HG03565 (cell line): ENCODE results near the gene GLIPR1L2.
"Not testable (repeated sequence)": the region's sequence is repeated elsewhere in the genome, so short reads cannot be mapped to it uniquely, and the experiment has no call there.

Experiments
- ATAC-seq: cut with Tn5 transposase; IDR thresholded peaks from one replicate; pipeline ENCODE4 v1.9.1; 2021; ENCODE audit warnings: mild to moderate bottlenecking, moderate library complexity; ENCODE audit not compliant: unreplicated experiment

The GLIPR1L2 gene

DNA sequence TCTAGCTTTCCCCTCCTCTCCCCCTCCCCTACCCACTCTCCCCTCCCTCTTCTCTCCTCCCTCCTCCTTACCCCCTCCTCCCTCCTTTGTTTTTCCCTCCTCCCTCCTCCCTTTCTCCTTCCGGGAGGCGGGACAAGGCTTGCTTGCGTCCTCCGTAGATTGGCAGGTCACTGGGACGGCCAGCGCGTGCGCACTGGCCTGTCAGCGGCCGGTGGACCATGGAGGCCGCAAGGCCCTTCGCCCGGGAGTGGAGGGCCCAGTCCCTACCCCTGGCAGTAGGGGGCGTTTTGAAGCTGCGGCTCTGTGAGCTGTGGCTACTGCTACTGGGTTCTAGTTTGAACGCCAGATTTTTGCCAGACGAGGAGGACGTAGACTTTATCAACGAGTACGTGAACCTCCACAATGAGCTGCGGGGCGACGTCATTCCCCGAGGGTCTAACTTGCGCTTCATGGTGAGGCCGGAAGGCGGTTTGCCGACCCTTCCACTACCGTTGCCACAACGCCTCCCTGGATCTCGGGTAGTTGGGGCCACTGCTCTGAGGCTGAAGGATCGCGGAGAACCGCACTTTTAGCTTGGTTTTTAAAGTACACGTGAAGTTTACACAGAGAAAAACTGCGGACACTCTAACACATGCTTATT lies at the start of gene GLIPR1L2:
TSS of gene GLIPR1L2 (plus strand) at position 191 of the 640 bp plus-strand sequence. CDS start at position 219, 28 bp downstream.
- peak; percentile 95 for ATAC-seq

DNA sequence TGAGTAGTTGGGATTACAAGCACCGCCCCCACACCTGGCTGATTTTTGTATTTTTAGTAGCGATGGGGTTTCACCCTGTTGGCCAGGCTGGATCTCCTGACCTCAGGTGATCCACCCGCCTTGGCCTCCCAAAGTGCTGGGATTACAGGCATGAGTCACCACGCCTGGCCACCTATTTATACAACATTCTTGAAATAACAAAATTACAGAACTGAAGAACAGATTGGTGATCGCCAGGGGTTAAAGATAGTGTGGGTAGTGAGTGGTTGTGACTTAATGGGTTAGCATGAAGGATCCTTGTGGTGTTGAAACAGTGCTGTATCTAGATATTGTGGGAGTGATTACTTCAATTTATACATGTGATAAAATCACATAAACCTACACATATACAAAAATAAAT lies 49.0 kb upstream of the GLIPR1L2 start:
- no peak for ATAC-seq

DNA sequence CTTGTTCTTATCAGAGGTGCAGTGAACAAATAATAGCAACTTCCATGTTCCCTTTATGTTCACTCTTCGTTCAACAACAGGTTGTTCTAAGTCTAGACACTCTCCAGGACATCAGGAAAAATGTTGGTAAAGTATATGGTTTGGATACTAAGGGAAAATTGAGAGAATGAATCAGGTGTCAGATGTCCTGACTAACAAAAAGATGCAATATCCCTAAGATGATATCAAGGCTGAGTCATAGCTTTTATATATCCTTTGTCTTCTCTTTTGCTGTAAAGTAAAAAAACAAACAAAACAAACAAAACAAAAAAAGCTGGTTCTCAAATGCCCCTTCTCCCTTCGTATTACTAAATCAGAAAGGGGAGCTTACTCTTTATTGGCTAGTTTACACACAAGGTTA lies 45.4 kb upstream of the GLIPR1L2 start:
- ATAC-seq: no peak

DNA sequence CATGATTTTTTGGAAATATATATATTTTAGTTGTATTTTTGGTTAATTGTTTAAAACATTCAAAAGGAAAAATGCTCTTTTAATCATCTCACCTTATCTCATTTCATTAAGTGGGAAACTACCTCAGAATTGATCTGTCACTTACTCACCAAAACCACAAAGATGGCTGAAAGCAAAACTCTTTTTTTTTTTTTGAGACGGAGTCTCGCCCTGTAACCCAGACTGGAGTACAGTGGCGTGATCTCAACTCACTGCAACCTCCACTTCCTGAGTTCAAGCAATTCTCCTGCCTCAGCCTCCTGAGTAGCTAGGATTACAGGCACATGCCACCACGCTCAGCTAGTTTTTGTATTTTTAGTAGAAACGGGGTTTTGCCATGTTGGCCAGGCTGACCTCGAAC lies 44.7 kb upstream of the GLIPR1L2 start:
- ATAC-seq: not testable (repeated sequence)

- ATAC-seq: no peak
Measured at GRCh38 chr12:75349946-75350345, 40.9 kb upstream of the GLIPR1L2 start.

DNA sequence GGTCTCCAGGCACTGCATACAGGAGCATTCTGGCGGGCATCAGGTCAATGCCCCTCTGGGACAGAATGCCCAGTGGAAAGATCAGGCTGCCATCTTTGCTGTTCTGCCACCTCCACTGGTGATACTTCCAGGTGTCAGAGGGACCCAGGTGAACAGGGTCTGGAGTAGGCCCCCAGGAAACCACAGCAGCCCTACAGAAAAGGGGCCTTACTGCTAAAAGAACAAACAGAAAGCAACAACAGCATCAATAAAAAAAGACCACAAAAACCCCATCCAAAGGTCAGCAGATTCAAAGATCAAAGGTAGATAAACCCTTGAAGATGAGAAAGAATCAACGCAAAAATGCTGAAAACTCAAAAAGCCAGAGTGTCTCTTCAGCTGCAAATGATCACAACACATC lies 40.5 kb upstream of the GLIPR1L2 start:
- no peak for ATAC-seq

GRCh38 chr12:75354011-75354410 lies 36.9 kb upstream of the GLIPR1L2 start:
- ATAC-seq: no peak

DNA sequence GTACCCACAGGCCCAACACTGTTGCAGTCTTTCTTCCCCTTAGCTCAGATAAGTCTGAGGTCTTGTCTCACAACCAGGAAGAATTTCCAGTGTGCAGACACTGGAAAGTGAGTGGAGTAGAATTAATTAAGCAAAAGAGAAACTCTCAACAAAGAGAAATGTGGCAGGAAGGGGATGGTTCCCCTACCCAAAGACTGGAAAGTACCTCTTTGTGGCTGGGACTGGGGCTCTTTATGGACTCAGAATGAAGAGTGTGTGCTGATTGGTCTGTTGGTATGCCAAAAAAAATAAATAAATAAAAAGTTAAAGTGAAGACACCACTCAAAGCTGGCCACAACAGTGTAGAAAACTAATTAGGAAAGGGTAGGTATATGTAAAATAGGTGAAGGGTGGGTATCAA lies 30.0 kb upstream of the GLIPR1L2 start:
- no peak for ATAC-seq

DNA sequence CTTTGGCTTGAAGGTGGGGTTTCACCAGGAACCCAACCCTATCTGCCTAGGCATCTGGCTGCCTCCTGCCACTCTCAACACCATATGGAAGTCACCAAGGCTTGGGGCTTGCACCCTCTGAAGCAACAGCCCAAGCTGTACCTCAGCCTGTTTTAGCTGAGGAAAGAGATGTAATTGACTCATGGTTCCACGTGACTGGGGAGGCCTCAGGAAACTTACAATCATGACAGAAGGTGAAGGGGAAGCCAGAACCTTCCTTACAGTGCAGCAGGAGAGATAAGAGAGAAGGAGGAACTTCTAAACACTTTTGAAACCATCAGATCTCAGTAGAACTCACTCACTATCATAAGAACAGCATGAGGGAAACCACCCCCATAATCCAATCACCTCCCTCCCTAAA lies 29.5 kb upstream of the GLIPR1L2 start:
- no peak for ATAC-seq

- no peak for ATAC-seq
Measured at GRCh38 chr12:75364919-75365318, 26.0 kb upstream of the GLIPR1L2 start.

DNA sequence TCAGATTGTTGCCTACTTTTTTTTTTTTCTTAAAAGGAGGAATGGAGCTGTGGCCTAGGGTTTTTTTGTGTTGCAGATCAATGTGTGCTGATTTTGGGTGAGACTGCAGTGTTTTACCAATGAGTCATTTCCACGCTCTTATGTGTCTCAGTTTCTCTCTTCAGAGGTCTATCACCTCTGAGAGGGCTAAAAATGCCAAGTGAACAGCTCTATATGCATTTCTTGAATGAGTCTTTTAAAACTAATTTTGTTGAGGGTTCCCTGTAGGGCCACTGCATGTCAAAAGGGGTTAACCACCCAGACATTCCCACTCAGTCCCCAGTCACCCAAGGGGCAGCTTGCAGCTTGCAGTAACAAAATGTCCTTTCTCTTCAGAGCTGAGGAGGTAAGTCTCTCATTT lies 24.3 kb upstream of the GLIPR1L2 start:
- ATAC-seq: peak; percentile 60

- ATAC-seq: no peak
Measured at GRCh38 chr12:75374971-75375370, 15.9 kb upstream of the GLIPR1L2 start.

GRCh38 chr12:75378354-75378753 lies 12.5 kb upstream of the GLIPR1L2 start:
- ATAC-seq: no peak

DNA sequence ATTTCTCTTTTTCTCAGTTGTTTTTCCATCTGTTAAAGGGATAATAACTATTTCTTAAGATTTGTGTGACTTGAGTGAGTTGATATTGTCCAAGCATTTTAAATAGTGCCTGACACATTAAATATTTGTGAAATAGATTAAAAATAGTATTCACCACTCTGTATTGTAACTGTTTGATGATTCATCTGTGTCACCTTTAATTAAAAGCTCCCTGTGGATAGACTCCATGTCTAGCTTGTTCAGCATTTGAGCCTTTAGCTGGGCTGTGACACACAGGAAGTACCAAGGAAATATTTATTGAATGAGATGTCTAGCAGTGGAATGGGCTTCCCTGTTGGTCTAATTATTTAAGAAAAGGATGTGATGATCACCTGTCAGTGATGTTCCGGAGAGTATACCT lies 1.8 kb upstream of the GLIPR1L2 start:
- ATAC-seq: no peak

DNA sequence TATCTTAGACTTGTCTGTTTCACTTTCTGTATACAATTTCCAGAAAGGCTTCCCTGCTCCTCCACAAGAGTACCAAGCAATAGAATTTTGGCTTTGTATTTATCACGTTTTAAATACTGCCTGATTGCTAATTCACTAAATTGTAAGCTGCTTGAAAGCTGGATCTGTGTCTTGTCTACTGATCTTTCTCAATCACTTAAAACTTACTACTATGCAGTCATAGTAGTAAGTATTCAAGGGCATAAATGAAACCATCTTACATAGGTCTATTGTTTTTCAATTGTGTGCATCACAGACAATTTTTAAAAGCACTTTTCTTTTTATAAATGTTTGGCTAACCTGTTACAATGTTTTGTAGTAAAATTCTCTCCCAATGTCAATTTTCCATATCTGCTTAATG lies 1.2 kb upstream of the GLIPR1L2 start:
- ATAC-seq: no peak

DNA sequence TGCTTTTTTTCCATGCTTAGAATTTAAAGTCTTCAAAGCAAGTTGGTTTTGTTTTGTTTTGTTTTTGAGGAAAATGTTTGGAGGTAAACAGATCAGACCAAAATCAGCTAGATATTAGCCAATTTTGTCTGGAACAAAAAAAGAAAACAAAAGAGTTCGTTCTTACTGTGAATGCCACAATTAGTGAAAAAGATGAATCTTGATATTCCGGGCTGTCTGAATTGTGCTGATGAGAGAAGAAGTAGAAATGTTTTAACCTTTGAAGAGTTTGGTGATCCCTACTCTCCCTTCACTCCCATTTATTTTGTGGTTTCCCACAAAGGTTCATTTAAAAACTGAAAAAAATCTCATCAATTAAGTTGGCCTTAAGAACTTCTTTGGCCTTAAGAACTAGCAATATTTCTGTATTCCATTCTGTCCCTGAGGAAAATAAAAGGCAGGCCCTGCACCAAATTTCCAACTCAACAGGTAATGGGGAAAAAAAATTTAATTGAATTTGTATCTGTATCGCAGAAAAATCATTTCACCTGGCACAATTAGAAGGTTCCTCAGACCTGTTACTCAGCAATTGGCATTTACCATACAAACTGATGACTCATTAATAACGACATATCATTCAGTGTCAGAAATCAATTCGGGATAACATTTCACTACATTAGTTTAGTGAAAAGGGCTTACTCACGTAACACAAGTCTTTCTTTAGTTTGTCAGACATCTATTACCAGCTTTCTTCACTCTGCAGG lies 562 bp upstream of the GLIPR1L2 start:
- peak; percentile 1 for ATAC-seq

DNA sequence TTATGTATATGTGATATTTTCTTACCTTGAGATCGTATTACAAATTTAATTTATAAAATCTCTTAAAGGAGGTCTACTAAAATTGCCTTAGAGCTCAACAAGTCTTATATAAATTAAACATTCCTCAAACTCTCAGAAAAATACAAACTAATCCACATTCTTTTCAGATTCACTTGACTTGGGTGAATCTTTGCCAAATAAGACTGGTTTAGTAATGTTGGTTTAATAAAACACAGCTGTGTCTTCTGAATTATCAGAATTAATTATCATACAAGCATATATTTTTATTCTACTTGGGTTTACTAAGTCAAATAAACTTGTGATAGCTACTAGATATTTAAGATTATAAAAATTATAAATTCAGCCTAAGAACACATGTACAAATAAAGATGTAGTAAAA lies 13.3 kb downstream of the GLIPR1L2 start:
- ATAC-seq: no peak

DNA sequence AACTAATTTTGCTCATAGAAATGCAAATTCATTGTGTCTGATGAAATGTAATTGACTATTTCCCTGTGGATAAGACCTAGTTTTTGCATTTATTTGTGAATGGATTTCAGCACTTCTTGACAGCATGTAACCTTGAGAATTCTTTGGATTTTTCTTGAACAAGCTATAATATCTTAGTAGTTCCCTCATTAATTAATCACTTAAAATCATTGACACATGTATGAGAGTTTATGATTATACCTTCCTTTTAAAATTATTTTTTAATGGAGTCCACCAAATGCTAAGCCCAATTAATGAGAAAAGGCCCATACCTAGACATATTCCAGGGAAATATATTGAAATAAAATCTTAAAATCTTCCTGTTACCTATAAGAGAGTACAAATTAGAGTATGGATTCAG lies 16.8 kb downstream of the GLIPR1L2 start:
- no peak for ATAC-seq

DNA sequence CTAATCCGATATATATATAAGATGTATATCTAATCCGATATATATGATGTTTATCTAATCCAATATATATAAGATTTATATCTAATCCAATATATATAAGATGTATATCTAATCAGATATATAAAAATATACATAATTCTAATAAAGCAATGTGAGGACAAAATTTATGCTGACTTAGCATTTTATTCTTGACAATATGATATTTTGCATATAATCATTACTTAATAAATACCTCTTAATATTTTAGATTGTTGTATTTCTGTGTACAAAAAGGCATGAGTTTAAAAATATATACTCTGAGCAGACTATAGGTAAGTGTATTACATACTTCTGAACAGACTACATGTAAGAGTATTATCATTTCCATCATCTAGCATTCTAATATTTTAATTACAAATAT lies 18.9 kb downstream of the GLIPR1L2 start:
- no peak for ATAC-seq

DNA sequence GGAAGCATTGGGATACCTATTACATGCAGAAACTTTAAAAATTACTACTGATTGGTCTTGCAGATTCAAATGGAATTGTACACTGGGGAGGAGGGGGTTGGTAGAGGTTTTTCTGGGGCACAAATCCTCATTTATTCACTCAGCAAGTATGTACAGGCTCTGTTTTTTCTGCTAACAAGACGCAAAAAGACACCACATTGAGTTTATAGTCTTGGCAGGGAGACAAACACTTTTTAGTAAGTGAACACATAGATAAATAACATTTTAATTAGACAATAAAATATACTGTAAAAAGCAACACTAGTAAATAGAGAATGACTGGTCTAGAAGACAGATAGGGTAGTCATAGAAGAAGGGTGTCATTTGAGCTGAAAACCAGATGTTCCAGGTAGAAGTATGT lies 23.8 kb downstream of the GLIPR1L2 start:
- ATAC-seq: no peak

- ATAC-seq: no peak
Measured at GRCh38 chr12:75419841-75420240, 29.0 kb downstream of the GLIPR1L2 start.

DNA sequence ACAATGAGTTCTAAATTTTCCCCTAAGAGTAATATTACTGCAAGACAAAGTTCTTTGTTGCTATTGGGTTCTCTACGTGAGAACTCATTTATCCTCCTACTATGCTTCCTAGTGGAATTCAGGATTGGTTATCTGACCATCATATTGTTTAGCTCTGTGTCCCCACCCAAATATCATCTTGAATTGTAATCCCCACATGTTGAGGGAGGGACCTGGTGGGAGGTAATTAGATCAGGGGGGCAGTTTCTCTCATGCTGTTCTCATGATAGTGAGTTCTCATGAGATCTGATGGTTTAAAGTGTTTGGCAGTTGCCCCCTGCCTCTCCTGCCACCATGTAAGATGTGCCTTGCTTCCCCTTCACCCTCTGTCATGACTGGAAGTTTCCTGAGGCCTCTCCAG lies 36.6 kb downstream of the GLIPR1L2 start:
- ATAC-seq: no peak

GRCh38 chr12:75428767-75429166 lies 37.9 kb downstream of the GLIPR1L2 start:
- no peak for ATAC-seq
